Measurements from ENCODE around the gene OR2J1.

DNA sequence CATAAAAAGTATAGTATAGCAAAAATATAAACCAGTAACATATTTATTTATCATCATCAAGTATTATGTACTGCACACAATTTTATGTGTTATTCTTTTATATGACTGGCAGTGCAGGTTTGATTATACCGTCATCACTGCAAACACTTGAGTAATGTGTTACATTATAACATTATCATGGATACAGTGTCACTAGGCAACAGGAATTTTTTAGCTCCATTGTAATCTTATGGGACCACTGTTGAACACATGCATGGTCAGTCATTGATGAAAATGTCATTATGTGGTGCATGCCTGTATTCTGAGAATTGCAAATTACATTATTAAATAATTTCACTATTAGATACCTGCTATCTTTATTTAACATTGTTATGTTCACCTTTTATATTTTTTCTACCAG is 42.3 kb downstream of the OR2J1 start:
- TF ChIP-seq, protein P1, sequence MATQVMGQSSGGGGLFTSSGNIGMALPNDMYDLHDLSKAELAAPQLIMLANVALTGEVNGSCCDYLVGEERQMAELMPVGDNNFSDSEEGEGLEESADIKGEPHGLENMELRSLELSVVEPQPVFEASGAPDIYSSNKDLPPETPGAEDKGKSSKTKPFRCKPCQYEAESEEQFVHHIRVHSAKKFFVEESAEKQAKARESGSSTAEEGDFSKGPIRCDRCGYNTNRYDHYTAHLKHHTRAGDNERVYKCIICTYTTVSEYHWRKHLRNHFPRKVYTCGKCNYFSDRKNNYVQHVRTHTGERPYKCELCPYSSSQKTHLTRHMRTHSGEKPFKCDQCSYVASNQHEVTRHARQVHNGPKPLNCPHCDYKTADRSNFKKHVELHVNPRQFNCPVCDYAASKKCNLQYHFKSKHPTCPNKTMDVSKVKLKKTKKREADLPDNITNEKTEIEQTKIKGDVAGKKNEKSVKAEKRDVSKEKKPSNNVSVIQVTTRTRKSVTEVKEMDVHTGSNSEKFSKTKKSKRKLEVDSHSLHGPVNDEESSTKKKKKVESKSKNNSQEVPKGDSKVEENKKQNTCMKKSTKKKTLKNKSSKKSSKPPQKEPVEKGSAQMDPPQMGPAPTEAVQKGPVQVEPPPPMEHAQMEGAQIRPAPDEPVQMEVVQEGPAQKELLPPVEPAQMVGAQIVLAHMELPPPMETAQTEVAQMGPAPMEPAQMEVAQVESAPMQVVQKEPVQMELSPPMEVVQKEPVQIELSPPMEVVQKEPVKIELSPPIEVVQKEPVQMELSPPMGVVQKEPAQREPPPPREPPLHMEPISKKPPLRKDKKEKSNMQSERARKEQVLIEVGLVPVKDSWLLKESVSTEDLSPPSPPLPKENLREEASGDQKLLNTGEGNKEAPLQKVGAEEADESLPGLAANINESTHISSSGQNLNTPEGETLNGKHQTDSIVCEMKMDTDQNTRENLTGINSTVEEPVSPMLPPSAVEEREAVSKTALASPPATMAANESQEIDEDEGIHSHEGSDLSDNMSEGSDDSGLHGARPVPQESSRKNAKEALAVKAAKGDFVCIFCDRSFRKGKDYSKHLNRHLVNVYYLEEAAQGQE (IDR thresholded peaks at IDR 0.05; ENCODE audit: low read depth, low read length) = no peak
- no peak for TF ChIP-seq TEAD4 (IDR thresholded peaks at IDR 0.05; ENCODE audit: borderline replicate concordance, insufficient read depth)
- TF ChIP-seq, protein P2, sequence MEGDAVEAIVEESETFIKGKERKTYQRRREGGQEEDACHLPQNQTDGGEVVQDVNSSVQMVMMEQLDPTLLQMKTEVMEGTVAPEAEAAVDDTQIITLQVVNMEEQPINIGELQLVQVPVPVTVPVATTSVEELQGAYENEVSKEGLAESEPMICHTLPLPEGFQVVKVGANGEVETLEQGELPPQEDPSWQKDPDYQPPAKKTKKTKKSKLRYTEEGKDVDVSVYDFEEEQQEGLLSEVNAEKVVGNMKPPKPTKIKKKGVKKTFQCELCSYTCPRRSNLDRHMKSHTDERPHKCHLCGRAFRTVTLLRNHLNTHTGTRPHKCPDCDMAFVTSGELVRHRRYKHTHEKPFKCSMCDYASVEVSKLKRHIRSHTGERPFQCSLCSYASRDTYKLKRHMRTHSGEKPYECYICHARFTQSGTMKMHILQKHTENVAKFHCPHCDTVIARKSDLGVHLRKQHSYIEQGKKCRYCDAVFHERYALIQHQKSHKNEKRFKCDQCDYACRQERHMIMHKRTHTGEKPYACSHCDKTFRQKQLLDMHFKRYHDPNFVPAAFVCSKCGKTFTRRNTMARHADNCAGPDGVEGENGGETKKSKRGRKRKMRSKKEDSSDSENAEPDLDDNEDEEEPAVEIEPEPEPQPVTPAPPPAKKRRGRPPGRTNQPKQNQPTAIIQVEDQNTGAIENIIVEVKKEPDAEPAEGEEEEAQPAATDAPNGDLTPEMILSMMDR (IDR thresholded peaks at IDR 0.05) = no peak
- no peak for TF ChIP-seq FOXM1 (IDR thresholded peaks at IDR 0.05; ENCODE audit: low read depth)
- TF ChIP-seq YY1 (IDR thresholded peaks at IDR 0.05; ENCODE audit: low read depth) = no peak
- TF ChIP-seq ELF1 (IDR thresholded peaks at IDR 0.05) = no peak
- TF ChIP-seq CHD2 (IDR thresholded peaks at IDR 0.05; ENCODE audit: low read length, partially characterized antibody) = no peak
- no peak for TF ChIP-seq EP300 (IDR thresholded peaks at IDR 0.05; ENCODE audit: borderline replicate concordance in 1 of 2, low read depth in 1 of 2, low read length in 1 of 2)
- TF ChIP-seq FOXJ3 (CRISPR knock-in tag; IDR thresholded peaks at IDR 0.05) = no peak
- no peak for TF ChIP-seq FOSL2 (IDR thresholded peaks at IDR 0.05; ENCODE audit: borderline replicate concordance, low read depth)
- no peak for TF ChIP-seq TAF1 (IDR thresholded peaks at IDR 0.05; ENCODE audit: borderline replicate concordance, low read depth, low read length)
- no peak for TF ChIP-seq POLR2AphosphoS5 (IDR thresholded peaks at IDR 0.05; ENCODE audit: low read depth, low read length)
- TF ChIP-seq, protein P3, sequence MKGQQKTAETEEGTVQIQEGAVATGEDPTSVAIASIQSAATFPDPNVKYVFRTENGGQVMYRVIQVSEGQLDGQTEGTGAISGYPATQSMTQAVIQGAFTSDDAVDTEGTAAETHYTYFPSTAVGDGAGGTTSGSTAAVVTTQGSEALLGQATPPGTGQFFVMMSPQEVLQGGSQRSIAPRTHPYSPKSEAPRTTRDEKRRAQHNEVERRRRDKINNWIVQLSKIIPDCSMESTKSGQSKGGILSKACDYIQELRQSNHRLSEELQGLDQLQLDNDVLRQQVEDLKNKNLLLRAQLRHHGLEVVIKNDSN (IDR thresholded peaks at IDR 0.05; ENCODE audit: borderline replicate concordance, low read depth) = no peak
- TF ChIP-seq RFX5 (IDR thresholded peaks at IDR 0.05; ENCODE audit: low read length) = no peak

Measured in SK-N-SH (cell line).